Fibroblast of lung (primary cell): ENCODE data around the gene MACROD2.

ENCODE experiments used
- CTCF ChIP-seq, 2 donors: IDR thresholded peaks in 1 of 2; conservative IDR thresholded peaks in 1 of 2; 1 replicate in 1 of 2; 2 replicates in 1 of 2; pipeline ENCODE4 v1.5.1; 2011 to 2012; ENCODE audit warnings: low read length in 2 of 2, control low read depth in 1 of 2, inconsistent platforms in 1 of 2, low read depth in 1 of 2, mild to moderate bottlenecking in 1 of 2
- EZH2 ChIP-seq: IDR thresholded peaks from 2 replicates; pipeline ENCODE4 v1.5.1; 2012; ENCODE audit warnings: low read length, control low read depth, mild to moderate bottlenecking; ENCODE audit errors: missing control alignments

- TF ChIP-seq CTCF (conservative IDR thresholded peaks at IDR 0.05 in 1 of 2, IDR thresholded peaks at IDR 0.05 in 1 of 2; ENCODE audit: low read depth in 1 of 2, low read length in 2 of 2), result no peak
- no peak for TF ChIP-seq EZH2
Measured at GRCh38 chr20:15176929-15177328, 1181.6 kb downstream of the MACROD2 start.
